ENCODE measurements around the gene PPFIA2.

DNA sequence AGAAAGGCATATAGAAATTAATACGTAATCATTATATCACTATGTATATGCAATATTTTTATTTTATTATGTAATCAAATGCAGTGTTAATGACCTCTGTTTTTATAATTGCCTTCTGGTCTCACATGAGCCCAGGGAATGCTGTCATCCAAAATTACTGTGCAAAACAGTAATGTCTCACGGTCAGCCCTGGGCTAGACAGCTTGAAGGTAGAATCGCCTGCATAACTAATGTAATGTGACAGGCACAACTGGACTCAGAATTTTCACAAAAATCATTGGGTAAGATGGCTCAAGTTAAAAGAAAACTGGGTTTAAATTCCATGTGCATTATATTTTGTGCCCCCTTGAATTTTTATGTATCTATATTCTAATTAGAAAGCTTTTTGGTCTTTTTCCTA is 293.3 kb downstream of the PPFIA2 start:
- TF ChIP-seq GATA2 (IDR thresholded peaks at IDR 0.05; ENCODE audit: low read depth, low read length) (no peak), GATA3 (IDR thresholded peaks at IDR 0.05; ENCODE audit: low read depth, low read length) (no peak)
